Stomach (tissue), 4 donors: Measurements from ENCODE around the gene ARHGAP22.

Experiments used
- CTCF ChIP-seq, 7 experiments: fragments of 450-650 bp in 4 of 7; fragments of 200-600 bp in 3 of 7; sonication (generic) in 3 of 7; IDR thresholded peaks; one replicate each; pipeline ENCODE4 v1.5.1; 2016 to 2019; ENCODE audit warnings: antibody characterized with exemption in 7 of 7, control low read depth in 2 of 7, mild to moderate bottlenecking in 1 of 7
- POLR2AphosphoS5 ChIP-seq, 3 donors: sonication (generic); formaldehyde crosslinking; IDR thresholded peaks; one replicate each; pipeline ENCODE4 v1.6.1; 2016; ENCODE audit warnings: antibody characterized with exemption in 3 of 3

GRCh38 chr10:48634198-48634983 lies 29.5 kb upstream of the ARHGAP22 start:
- TF ChIP-seq CTCF (IDR thresholded peaks at IDR 0.05) (no peak), POLR2AphosphoS5 (IDR thresholded peaks at IDR 0.05) (no peak)
